22Rv1 (cell line): Measurements from ENCODE around the gene GGCX.

Source experiments
- H3K27ac ChIP-seq: fragments of 450-650 bp; 2 replicates; pipeline ENCODE4 v1.5.1; 2017
- ZFX ChIP-seq: fragments of 450-650 bp; IDR thresholded peaks from 2 replicates; pipeline ENCODE4 v1.6.1; 2017; ENCODE audit warnings: antibody characterized with exemption, borderline replicate concordance
- TF ChIP-seq, protein P1 (sequence below): fragments of 450-650 bp; IDR thresholded peaks from 2 replicates; pipeline ENCODE4 v1.5.1; 2017; ENCODE audit warnings: mild to moderate bottlenecking

Gene GGCX

DNA sequence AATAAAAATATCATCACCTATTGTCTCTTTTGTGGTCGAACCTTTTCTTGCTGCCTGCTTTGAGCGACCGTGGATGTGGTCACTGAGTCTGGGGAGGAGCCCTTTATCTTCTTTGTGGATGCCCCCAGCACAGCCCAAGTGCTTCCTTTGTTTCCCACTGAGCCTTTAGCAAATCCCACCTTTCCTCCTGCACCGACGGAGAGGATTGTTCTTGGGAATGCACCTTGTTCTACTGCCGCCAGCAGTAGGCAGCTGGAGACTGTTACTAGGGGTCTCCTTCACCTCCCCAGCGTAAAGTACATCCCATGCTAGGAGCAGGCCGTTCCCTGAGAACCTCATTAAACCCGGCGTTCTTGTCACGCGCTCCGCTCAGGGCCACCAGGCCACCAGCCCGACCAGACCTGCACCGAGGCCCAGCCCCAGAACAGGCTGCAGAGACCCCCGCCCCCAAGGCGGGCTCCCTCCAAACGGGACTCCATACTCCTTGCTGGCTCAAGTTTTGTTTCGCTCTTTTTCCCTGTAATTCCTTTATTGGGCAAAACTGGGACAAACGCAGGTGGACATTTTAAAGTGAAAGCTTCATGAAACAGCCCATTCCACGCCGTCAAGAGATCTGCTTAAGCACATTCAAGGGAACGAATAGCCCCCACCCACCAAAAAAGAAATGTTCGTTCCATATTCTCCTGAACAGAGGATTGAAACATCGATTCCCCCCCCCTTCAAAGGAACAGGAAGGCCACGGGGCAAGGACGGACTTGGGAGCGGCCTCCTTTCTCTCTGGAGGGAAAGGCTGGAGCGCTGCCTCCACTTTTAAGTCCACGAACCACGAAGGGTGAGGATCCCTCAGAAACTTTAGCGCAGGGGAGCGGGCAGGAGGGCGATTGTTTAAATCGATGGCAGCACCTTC, 23.4 kb downstream of the GGCX start:
- TF ChIP-seq, protein P1, sequence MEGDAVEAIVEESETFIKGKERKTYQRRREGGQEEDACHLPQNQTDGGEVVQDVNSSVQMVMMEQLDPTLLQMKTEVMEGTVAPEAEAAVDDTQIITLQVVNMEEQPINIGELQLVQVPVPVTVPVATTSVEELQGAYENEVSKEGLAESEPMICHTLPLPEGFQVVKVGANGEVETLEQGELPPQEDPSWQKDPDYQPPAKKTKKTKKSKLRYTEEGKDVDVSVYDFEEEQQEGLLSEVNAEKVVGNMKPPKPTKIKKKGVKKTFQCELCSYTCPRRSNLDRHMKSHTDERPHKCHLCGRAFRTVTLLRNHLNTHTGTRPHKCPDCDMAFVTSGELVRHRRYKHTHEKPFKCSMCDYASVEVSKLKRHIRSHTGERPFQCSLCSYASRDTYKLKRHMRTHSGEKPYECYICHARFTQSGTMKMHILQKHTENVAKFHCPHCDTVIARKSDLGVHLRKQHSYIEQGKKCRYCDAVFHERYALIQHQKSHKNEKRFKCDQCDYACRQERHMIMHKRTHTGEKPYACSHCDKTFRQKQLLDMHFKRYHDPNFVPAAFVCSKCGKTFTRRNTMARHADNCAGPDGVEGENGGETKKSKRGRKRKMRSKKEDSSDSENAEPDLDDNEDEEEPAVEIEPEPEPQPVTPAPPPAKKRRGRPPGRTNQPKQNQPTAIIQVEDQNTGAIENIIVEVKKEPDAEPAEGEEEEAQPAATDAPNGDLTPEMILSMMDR, result no peak
- no peak for TF ChIP-seq ZFX
- peak overlapping the region; percentile 97 for H3K27ac ChIP-seq

DNA sequence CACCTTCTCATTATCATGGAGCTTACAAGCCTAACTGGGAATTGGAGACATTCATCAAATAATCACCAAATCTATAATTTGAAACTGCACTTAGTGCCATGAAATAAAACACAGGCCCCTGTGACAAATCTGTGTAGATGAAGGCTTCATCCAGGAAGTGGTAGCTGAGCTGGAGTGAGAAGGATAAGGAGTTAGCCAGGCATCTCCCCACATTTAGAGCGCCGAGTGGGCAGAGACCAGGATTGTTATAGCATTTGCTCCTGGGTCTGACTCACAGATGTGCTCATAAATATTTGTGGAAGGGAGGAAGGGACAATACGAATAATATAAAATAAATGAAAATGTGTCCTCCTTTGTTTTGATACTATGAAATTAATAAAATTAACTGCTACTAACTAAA, 24.8 kb downstream of the GGCX start:
- no peak for TF ChIP-seq ZFX
- TF ChIP-seq, protein P1, result no peak
- H3K27ac ChIP-seq, result no peak overlapping the region

DNA sequence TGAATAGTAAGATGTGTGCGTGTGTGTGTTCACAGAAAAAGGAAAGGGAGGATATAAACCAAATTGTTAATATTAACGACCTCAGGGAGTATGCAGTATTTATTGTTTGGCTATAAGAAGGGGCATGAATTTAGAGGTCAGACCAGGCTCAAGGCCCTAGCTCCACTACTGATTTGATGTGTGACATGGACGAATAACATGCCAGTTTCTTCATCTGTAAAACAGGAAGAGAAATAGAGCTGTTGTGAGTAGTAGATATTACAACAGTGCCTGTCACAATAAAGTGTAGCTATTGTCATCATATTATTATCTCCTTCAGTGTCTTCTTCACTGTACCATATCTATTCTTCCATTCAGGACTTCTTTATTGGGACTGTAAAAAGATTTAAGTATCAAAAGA, 26.4 kb downstream of the GGCX start:
- no peak for TF ChIP-seq ZFX
- TF ChIP-seq, protein P1, result no peak
- H3K27ac ChIP-seq, result no peak overlapping the region

DNA sequence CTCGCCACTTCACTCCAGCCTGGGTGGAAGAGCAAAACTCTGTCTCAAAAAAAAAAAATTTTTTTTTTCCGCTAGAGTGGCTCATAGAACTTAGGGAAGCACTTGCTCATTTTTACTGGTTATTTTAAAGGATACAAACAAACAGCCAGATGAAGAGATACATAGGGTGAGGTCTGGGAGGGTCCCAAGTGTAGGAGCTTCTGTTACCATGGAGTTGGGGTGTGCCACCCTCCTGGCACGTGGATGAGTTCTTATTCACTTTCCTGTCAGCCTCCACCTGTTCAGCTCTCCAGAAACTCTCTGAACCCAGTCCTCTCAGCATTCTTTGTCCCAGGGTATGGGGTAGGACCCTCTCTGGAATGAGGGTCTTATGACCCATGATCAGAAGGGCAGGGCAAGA, 27.2 kb downstream of the GGCX start:
- H3K27ac ChIP-seq, result no peak overlapping the region
- no peak for TF ChIP-seq ZFX
- TF ChIP-seq, protein P1, result no peak

DNA sequence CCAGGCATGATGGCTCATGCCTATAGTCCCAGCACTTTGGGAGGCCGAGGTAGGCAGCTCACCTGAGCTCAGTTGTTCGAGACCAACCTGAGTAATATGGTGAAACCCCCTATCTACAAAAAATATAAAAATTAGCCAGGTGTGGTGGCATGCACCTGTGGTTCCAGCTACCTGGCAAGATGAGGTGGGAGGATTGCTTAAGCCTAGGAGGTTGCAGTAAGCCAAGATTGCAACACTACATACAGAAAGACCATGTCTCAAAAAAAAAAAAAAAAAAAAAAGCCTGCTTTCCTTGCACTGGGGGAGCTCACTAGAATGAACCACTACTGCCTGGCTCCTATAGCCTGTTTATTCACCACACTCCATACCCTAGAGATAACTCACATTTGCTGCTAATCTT, 29.7 kb downstream of the GGCX start:
- no peak for TF ChIP-seq ZFX
- TF ChIP-seq, protein P1, result no peak
- no peak overlapping the region for H3K27ac ChIP-seq

DNA sequence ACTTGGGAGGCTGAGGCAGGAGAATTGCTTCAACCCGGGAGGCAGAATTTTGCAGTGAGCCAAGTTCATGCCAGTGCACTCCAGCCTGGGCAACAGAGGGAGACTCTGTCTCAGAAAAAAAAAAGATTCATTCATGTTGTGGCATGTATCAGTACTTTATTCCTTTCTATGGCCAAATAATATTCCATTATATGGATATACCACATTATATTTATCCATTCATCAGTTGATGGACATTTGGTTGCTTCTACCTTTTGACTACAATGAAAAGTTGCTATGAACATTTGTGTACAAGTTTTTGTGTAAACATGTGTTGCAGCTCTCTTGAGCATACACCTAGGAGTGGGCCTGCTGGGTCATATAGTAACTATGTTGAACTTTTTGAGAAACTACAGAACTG, 31.5 kb downstream of the GGCX start:
- H3K27ac ChIP-seq, result no peak overlapping the region
- TF ChIP-seq, protein P1, result no peak
- TF ChIP-seq ZFX, result no peak

DNA sequence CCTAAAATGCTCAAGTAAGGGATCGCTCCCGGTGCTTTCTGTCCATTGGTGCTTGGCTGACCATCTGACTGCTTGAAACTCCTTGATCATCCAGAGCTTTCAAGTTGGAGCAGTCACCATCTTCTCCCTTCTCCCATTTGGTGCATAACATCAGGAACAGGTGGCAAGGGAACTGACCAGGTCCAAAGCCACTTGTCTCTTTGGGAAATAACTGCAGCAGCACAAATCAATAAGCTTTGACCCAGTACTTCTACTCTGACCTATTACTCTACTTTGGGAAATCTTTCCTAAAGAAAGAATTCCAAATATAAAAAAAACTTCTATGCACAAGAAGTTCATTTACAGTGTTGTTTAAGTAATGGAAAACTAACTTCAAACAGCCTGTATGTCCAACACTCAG, 32.9 kb downstream of the GGCX start:
- TF ChIP-seq, protein P1, result no peak
- no peak for TF ChIP-seq ZFX
- no peak overlapping the region for H3K27ac ChIP-seq
